IMR-90 (cell line): ENCODE data around the gene ALKBH3. TPM values are rescaled to one million over a fixed set of nuclear protein-coding genes. Genes with fewer than 3 reads are reported as not detected.
A peak's percentile ranks its signal among the peaks of the same experiment; 100 is the strongest.

ENCODE experiments used
- ATAC-seq: fragments of 200-7000 bp; cut with Tn5 transposase; 2 replicates; pipeline ENCODE4 v1.9.1; 2020; ENCODE audit warnings: low read depth, mild to moderate bottlenecking, moderate library complexity
- BruUV-seq: library from RNA; stranded (reverse); fragments of 400-500 nt; replicated peaks from 2 replicates; lab custom pipeline; 2021; lab: Mats Ljungman, UMichigan
- CTCF ChIA-PET: fragments of 300-600 bp; formaldehyde crosslinking; extraction: SDS; loops from one replicate; lab custom pipeline; 2021; ENCODE audit warnings: antibody characterized with exemption; lab: Yijun Ruan, JAX
- POLR2A ChIA-PET: fragments of 300-600 bp; sonication (Branson Sonifier 250); formaldehyde crosslinking; loops from one replicate; lab custom pipeline; 2022; ENCODE audit warnings: antibody characterized with exemption; ENCODE audit not compliant: unreplicated experiment; lab: Charles Lee
- DNase-seq: peaks from one replicate; pipeline ENCODE4 v3.0.0; 2013
- H2AFZ ChIP-seq: replicated peaks from 2 replicates; pipeline ENCODE3; 2013; ENCODE audit warnings: low read length, mild to moderate bottlenecking; ENCODE audit not compliant: poor library complexity
- H2AK5ac ChIP-seq: 2 replicates; pipeline ENCODE4 v1.6.1; 2013; ENCODE audit warnings: low read depth, low read length, inconsistent platforms
- H2AK9ac ChIP-seq: replicated peaks from 2 replicates; pipeline ENCODE3; 2013; ENCODE audit warnings: mild to moderate bottlenecking, low read depth, low read length, moderate library complexity; ENCODE audit not compliant: poor library complexity
- H2BK120ac ChIP-seq: 2 replicates; pipeline ENCODE4 v1.6.1; 2013; ENCODE audit warnings: low read depth, low read length, inconsistent platforms
- H2BK15ac ChIP-seq: 3 replicates; pipeline ENCODE4 v1.6.1; 2013; ENCODE audit warnings: low read depth, low read length, inconsistent platforms
- H2BK20ac ChIP-seq: 2 replicates; pipeline ENCODE4 v1.6.1; 2013; ENCODE audit warnings: low read depth, mild to moderate bottlenecking, inconsistent platforms, low read length, moderate library complexity
- H2BK5ac ChIP-seq: 2 replicates; pipeline ENCODE4 v1.6.1; 2013; ENCODE audit warnings: mild to moderate bottlenecking, low read depth, low read length, inconsistent platforms; ENCODE audit not compliant: poor library complexity, severe bottlenecking
- H3K14ac ChIP-seq: replicated peaks from 2 replicates; pipeline ENCODE4 v1.6.1; 2013; ENCODE audit warnings: low read depth, low read length, inconsistent platforms
- H3K18ac ChIP-seq: 2 replicates; pipeline ENCODE4 v1.6.1; 2013; ENCODE audit warnings: low read depth, low read length, control low read depth
- H3K23ac ChIP-seq: 2 replicates; pipeline ENCODE4 v1.6.1; 2013; ENCODE audit warnings: low read depth, low read length, inconsistent platforms
- H3K27ac ChIP-seq: 2 replicates; pipeline ENCODE4 v1.5.1; 2013; ENCODE audit warnings: mild to moderate bottlenecking, control low read depth, low read length; ENCODE audit not compliant: insufficient read depth
- H3K27me3 ChIP-seq: 2 replicates; pipeline ENCODE4 v1.6.1; 2013; ENCODE audit warnings: low read length; ENCODE audit not compliant: control insufficient read depth, insufficient read depth
- H3K36me3 ChIP-seq: 2 replicates; pipeline ENCODE4 v1.6.1; 2013; ENCODE audit warnings: low read length, mixed read lengths; ENCODE audit not compliant: control insufficient read depth, insufficient read depth
- H3K4ac ChIP-seq: 2 replicates; pipeline ENCODE4 v1.6.1; 2013; ENCODE audit warnings: low read depth, low read length, inconsistent platforms
- H3K4me1 ChIP-seq: 2 replicates; pipeline ENCODE4 v1.6.1; 2013; ENCODE audit warnings: low read length, mixed read lengths; ENCODE audit not compliant: control insufficient read depth, insufficient read depth
- H3K4me2 ChIP-seq: 2 replicates; pipeline ENCODE4 v1.6.1; 2013; ENCODE audit warnings: low read depth, mild to moderate bottlenecking, control low read depth, low read length, moderate library complexity
- H3K4me3 ChIP-seq: 2 replicates; pipeline ENCODE4 v1.5.1; 2013; ENCODE audit warnings: low read depth, mild to moderate bottlenecking, control low read depth, low read length, moderate library complexity; ENCODE audit not compliant: insufficient read depth
- H3K56ac ChIP-seq: 2 replicates; pipeline ENCODE4 v1.6.1; 2013; ENCODE audit warnings: low read length, inconsistent platforms; ENCODE audit not compliant: insufficient read depth; ENCODE audit errors: extremely low read depth
- H3K79me1 ChIP-seq, 2 experiments: 2 replicates each; pipeline ENCODE4 v1.6.1; 2013; ENCODE audit warnings: low read length in 2 of 2, inconsistent platforms in 1 of 2, low read depth in 1 of 2
- H3K9ac ChIP-seq: 2 replicates; pipeline ENCODE4 v1.6.1; 2013; ENCODE audit warnings: low read depth, low read length, control low read depth
- H3K9me1 ChIP-seq: 2 replicates; pipeline ENCODE4 v1.6.1; 2013; ENCODE audit warnings: low read length, inconsistent platforms; ENCODE audit not compliant: insufficient read depth
- H3K9me3 ChIP-seq: 2 replicates; pipeline ENCODE4 v1.6.1; 2013; ENCODE audit warnings: low read length; ENCODE audit not compliant: control insufficient read depth, insufficient read depth
- H4K20me1 ChIP-seq: 2 replicates; pipeline ENCODE4 v1.6.1; 2013; ENCODE audit warnings: low read length, inconsistent platforms; ENCODE audit not compliant: insufficient read depth
- H4K5ac ChIP-seq: 2 replicates; pipeline ENCODE4 v1.6.1; 2013; ENCODE audit warnings: mild to moderate bottlenecking, low read depth, low read length, control low read depth
- H4K8ac ChIP-seq, 2 experiments: 2 replicates each; pipeline ENCODE4 v1.6.1; 2013; ENCODE audit warnings: low read depth in 2 of 2, low read length in 2 of 2, control low read depth in 1 of 2, inconsistent platforms in 1 of 2
- H4K91ac ChIP-seq: 2 replicates; pipeline ENCODE4 v1.6.1; 2013; ENCODE audit warnings: low read depth, low read length, inconsistent platforms; ENCODE audit not compliant: insufficient read depth
- BHLHE40 ChIP-seq: fragments of 150-350 bp; IDR thresholded peaks from 2 replicates; pipeline ENCODE4 v1.6.1; 2016; ENCODE audit warnings: mild to moderate bottlenecking, low read depth, low read length
- CEBPB ChIP-seq: IDR thresholded peaks from 2 replicates; pipeline ENCODE4 v1.6.1; 2012; ENCODE audit warnings: low read depth, low read length, improper control_type of control experiment
- CHD1 ChIP-seq: IDR thresholded peaks from 2 replicates; pipeline ENCODE4 v1.6.1; 2012; ENCODE audit warnings: low read depth, low read length, improper control_type of control experiment
- CTCF ChIP-seq: conservative IDR thresholded peaks from 2 replicates; pipeline ENCODE4 v1.5.1; 2012; ENCODE audit warnings: mild to moderate bottlenecking, low read depth, low read length, improper control_type of control experiment
- FOS ChIP-seq: fragments of 150-350 bp; IDR thresholded peaks from 2 replicates; pipeline ENCODE4 v1.6.1; 2016; ENCODE audit warnings: low read depth, low read length
- MAFK ChIP-seq: IDR thresholded peaks from 2 replicates; pipeline ENCODE4 v1.6.1; 2012; ENCODE audit warnings: low read depth, low read length, improper control_type of control experiment
- MAZ ChIP-seq: IDR thresholded peaks from 2 replicates; pipeline ENCODE4 v1.6.1; 2012; ENCODE audit warnings: low read depth, mild to moderate bottlenecking, low read length, improper control_type of control experiment, moderate library complexity, borderline replicate concordance
- MXI1 ChIP-seq: IDR thresholded peaks from 2 replicates; pipeline ENCODE4 v1.6.1; 2012; ENCODE audit warnings: low read depth, mild to moderate bottlenecking, low read length, moderate library complexity, borderline replicate concordance
- NFE2L2 ChIP-seq: fragments of 150-350 bp; IDR thresholded peaks from 2 replicates; pipeline ENCODE4 v1.6.1; 2016; ENCODE audit warnings: low read depth, mild to moderate bottlenecking, low read length
- POLR2A ChIP-seq: IDR thresholded peaks from 2 replicates; pipeline ENCODE4 v1.6.1; 2012; ENCODE audit warnings: mild to moderate bottlenecking, low read depth, low read length
- RAD21 ChIP-seq: IDR thresholded peaks from 2 replicates; pipeline ENCODE4 v1.6.1; 2012; ENCODE audit warnings: low read length, improper control_type of control experiment
- RCOR1 ChIP-seq: IDR thresholded peaks from 2 replicates; pipeline ENCODE4 v1.6.1; 2012; ENCODE audit warnings: mild to moderate bottlenecking, low read length, improper control_type of control experiment; ENCODE audit not compliant: insufficient replicate concordance
- RFX5 ChIP-seq: IDR thresholded peaks from 2 replicates; pipeline ENCODE4 v1.8.0; 2012; ENCODE audit warnings: low read depth, mild to moderate bottlenecking, low read length, moderate library complexity
- SMC3 ChIP-seq: fragments of 150-350 bp; IDR thresholded peaks from 2 replicates; pipeline ENCODE4 v1.6.1; 2016; ENCODE audit warnings: low read depth, mild to moderate bottlenecking, antibody characterized with exemption, low read length, moderate library complexity
- WGBS, 2 experiments: methylation state at CpG; one replicate each; pipeline versions ENCODE4 v1.1.5 to v1.1.7; 2013; ENCODE audit warnings: missing lambda C conversion rate in 2 of 2; ENCODE audit not compliant: insufficient read length in 1 of 2; ENCODE audit errors: extremely low coverage in 2 of 2; 5-methylcytosine and 5-hydroxymethylcytosine counted together
- dilution Hi-C: fragments of 300-500 bp; cut with HindIII; formaldehyde crosslinking; loops from one replicate; pipeline ENCODE4 v1.14.3; 2018; ENCODE audit warnings: low sequenced_read_pairs; ENCODE audit not compliant: unreplicated experiment
- in situ Hi-C: fragments of 300-500 bp; cut with MboI; formaldehyde crosslinking; loops from 3 replicates; pipeline ENCODE4 v1.14.3; 2019; ENCODE audit warnings: low sequenced_read_pairs, inconsistent platforms, mixed read lengths
- intact Hi-C: fragments of 100-400 bp; cut with micrococcal nuclease; formaldehyde crosslinking; loops from 2 replicates; pipeline ENCODE4 v1.10.0; 2022
- polyA plus RNA-seq, 3 experiments: library from polyadenylated mRNA; depleted of rRNA; stranded (reverse); fragments of >200 nt; gene quantifications; 2 replicates each; pipeline ENCODE4 v1.2.3, GENCODE V29; 2012; ENCODE audit warnings: low replicate concordance in 1 of 3
- total RNA-seq: library from RNA; depleted of rRNA; stranded (reverse); fragments of >200 nt; gene quantifications from 2 replicates; pipeline ENCODE4 v1.2.3, GENCODE V29; 2012
- TF ChIP-seq, protein P1 (sequence below): fragments of 150-350 bp; IDR thresholded peaks from 2 replicates; pipeline ENCODE4 v1.6.1; 2017; ENCODE audit warnings: mild to moderate bottlenecking, antibody characterized with exemption, low read length, low read depth

Gene ALKBH3
- total and polyA plus RNA-seq, 2 of the 4 experiments (the other 2 are of a cell fraction): 27.7 to 62.9 TPM

DNA sequence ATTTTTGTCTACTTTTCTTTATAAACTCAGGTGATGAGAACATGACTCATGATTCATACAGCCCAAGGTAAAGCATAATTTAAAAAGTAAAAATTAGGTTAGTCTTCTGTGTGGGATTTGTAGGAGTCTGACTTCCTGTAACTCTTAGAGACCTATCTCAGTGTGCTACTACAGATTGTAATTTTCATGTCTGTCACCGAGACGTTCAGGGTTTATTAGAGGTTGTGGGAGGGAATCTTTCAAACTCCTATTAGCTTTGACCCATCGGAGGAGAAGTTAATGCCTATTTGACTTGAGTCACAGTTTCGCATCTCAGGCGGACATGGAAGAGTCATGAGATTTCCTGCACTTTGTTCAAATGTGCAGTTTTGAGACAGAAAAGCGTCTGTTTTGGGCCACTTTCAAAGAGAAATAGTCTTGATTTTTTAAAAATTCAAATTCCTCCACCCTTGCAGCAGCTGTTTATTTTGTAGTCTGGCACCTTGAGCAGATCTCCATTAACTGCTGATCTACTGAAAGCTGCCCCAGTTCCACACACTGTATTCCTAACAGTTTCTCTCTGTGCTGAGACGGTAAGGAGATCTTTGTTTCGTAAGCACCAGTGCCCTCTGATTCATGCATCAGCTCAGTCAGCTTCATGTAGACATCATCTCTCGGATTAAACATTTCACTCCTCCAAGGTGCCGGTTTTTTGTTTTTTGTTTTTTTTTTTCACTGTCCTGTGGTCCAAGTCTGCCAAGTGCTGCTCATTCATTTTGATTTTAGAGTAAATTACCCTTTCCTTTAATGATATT lies 24.3 kb downstream of the ALKBH3 start:
- peaks cover 14% of the 10 kb centered on the region for H3K36me3 ChIP-seq
- no peak overlapping the region for H2BK20ac ChIP-seq
- no peak overlapping the region for H2AK5ac ChIP-seq
- no peaks in the 10 kb centered on the region for H4K20me1 ChIP-seq
- H3K9me1 ChIP-seq: no peaks in the 10 kb centered on the region; the same call in 1 of the 2 replicates
- no peak overlapping the region for H2BK5ac ChIP-seq
- ChIA-PET CTCF (interaction anchor here (0.9 to 2.9 kb wide), 3 partner anchors 13 to 132 kb away, joined by 3 to 9 read pairs (median 3); no protein-coding TSS in a partner anchor), POLR2A (interaction anchor here (0.7 kb wide), 1 partner anchor 487 kb away, joined by 7 read pairs; no protein-coding TSS in a partner anchor)
- no peak overlapping the region for H4K5ac ChIP-seq
- dilution Hi-C loops (loop anchor here (25.0 kb wide), 1 partner anchor 132 kb away; the partner anchor contains the start of gene ACCSL), in situ Hi-C loops (no loop called here), intact Hi-C loops (no loop called here)
- no peak overlapping the region for H3K4me3 ChIP-seq
- H3K4me1 ChIP-seq: no peaks in the 10 kb centered on the region
- H3K14ac ChIP-seq: no peak overlapping the region
- no peak overlapping the region for H3K4ac ChIP-seq
- no peak overlapping the region for H3K4me2 ChIP-seq
- no peak overlapping the region for H3K56ac ChIP-seq
- no peak overlapping the region for H3K18ac ChIP-seq
- H2AFZ ChIP-seq: no peak overlapping the region
- no peak overlapping the region for H4K8ac ChIP-seq
- no peaks in the 10 kb centered on the region for H3K27me3 ChIP-seq
- H3K9me3 ChIP-seq: no peaks in the 10 kb centered on the region
- H3K23ac ChIP-seq: no peak overlapping the region
- BruUV-seq: no TSS peak
- 20% methylated on average over 1 of the region's 10 CpGs; no CpG with 5 or more reads in 1 of the 2 experiments for WGBS, 2 experiments
- no peak overlapping the region for H3K27ac ChIP-seq
- DNase-seq (peak; percentile 76), ATAC-seq (peak; percentile 96)
- H2AK9ac ChIP-seq: no peak overlapping the region
- no peak overlapping the region for H4K91ac ChIP-seq
- H3K79me1 ChIP-seq: peaks cover 4% of the 10 kb centered on the region in 2 experiments; a peak in 1 of 4 replicates
- H2BK120ac ChIP-seq: no peak overlapping the region
- H3K9ac ChIP-seq: no peak overlapping the region
- no peak overlapping the region for H2BK15ac ChIP-seq
- TF ChIP-seq MAZ (no peak), SMC3 (peak; percentile 5; the same call in 1 of the 2 replicates), BHLHE40 (peak; percentile 46), MXI1 (no peak), POLR2A (no peak), RFX5 (no peak), CEBPB (peak; percentile 63; the same call in 1 of the 2 replicates), RCOR1 (no peak), FOS (peak; percentile 14; the same call in 1 of the 2 replicates), MAFK (no peak), RAD21 (no peak), CTCF (no peak), NFE2L2 (no peak), CHD1 (no peak)
- TF ChIP-seq, protein P1, sequence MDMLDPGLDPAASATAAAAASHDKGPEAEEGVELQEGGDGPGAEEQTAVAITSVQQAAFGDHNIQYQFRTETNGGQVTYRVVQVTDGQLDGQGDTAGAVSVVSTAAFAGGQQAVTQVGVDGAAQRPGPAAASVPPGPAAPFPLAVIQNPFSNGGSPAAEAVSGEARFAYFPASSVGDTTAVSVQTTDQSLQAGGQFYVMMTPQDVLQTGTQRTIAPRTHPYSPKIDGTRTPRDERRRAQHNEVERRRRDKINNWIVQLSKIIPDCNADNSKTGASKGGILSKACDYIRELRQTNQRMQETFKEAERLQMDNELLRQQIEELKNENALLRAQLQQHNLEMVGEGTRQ: no peak
